Chondrocyte (in vitro differentiated cells): Measurements from ENCODE around the gene SLC7A10. TPM values are rescaled to one million over a fixed set of nuclear protein-coding genes. Genes with fewer than 3 reads are reported as not detected.

Experiments
- total RNA-seq: library from RNA; stranded (reverse); gene quantifications from 3 replicates; pipeline ENCODE4 v1.2.1, GENCODE V29; 2021

Gene SLC7A10
- total RNA-seq, 1 donor from 2014 or later = not detected

Other genes with a start within 250 kb of the SLC7A10 start
- gene RHPN2, start 161.0 kb downstream of the SLC7A10 start, total RNA-seq = 5.4 to 8.5 TPM (median 6.5 TPM) in 3 replicates
- 6.3 to 8.7 TPM (median 7.1 TPM) in 3 replicates for gene GPATCH1, start 144.7 kb downstream of the SLC7A10 start, total RNA-seq
- not detected in 3 replicates for gene WDR88, start 93.7 kb downstream of the SLC7A10 start, total RNA-seq
- gene LRP3, start 31.5 kb downstream of the SLC7A10 start, total RNA-seq = 31.2 to 36.4 TPM (median 33.2 TPM) in 3 replicates
- 0.56 to 2.2 TPM (median 1.7 TPM) in 3 replicates for gene CEBPA, start 76.7 kb upstream of the SLC7A10 start, total RNA-seq
- 16.3 to 54.4 TPM (median 50.2 TPM) in 3 replicates for gene CEBPG, start 147.9 kb upstream of the SLC7A10 start, total RNA-seq